ENCODE results near the gene ERCC8. TPM values are rescaled to one million over a fixed set of nuclear protein-coding genes. Genes with fewer than 3 reads are reported as not detected.

The ERCC8 gene
- total and polyA plus RNA-seq, 2 of the 8 experiments (the other 6 are each of a cell fraction or from before 2014, with no cell fraction given), result 17.3 TPM

- Histone ChIP-seq H4K5ac (ENCODE audit: insufficient read length, low read depth, low read length) (no peak overlapping the region), H3K23me2 (ENCODE audit: low read depth, low read length) (no peaks in the 10 kb centered on the region)
These were observed 72.0 kb downstream of the ERCC8 start for GRCh38 chr5:60872892-60873291.

More at GRCh38 chr5:60872892-60873291, 72.0 kb downstream of the ERCC8 start:
- TF ChIP-seq SP4 (IDR thresholded peaks at IDR 0.05; ENCODE audit: low read length) (no peak), POLR2AphosphoS5 (IDR thresholded peaks at IDR 0.05; ENCODE audit: low read depth, low read length) (no peak), E2F6 (IDR thresholded peaks at IDR 0.05) (no peak), CBX8 (IDR thresholded peaks at IDR 0.05; ENCODE audit: borderline replicate concordance, low read depth, low read length) (no peak), CHD2 (IDR thresholded peaks at IDR 0.05; ENCODE audit: low read length) (no peak), JUND (IDR thresholded peaks at IDR 0.05; ENCODE audit: low read length) (no peak), JUN (IDR thresholded peaks at IDR 0.05; ENCODE audit: low read depth, low read length) (no peak), TAF7 (optimal IDR thresholded peaks at IDR 0.05; ENCODE audit: borderline replicate concordance, low read depth, low read length) (no peak), NRF1 (IDR thresholded peaks at IDR 0.05; ENCODE audit: low read depth, low read length) (no peak), SIRT6 (IDR thresholded peaks at IDR 0.05; ENCODE audit: low read length) (no peak)
- Histone ChIP-seq H2BK120ac (replicated peaks; ENCODE audit: low read depth, low read length) (no peak overlapping the region), H2BK12ac (ENCODE audit: low read depth, low read length) (no peak overlapping the region), H2AK5ac (ENCODE audit: low read depth, low read length) (no peak overlapping the region), H3K4ac (replicated peaks; ENCODE audit: insufficient read length, low read depth, low read length) (no peak overlapping the region), H3K9me3 (ENCODE audit: insufficient read depth in 2 of 2, low read depth in 1 of 2, low read length in 1 of 2) (no peaks in the 10 kb centered on the region), H3K4me1 (replicated peaks in 1 of 4; ENCODE audit: control insufficient read depth in 3 of 4, insufficient read depth in 4 of 4, low read length in 3 of 4) (no peaks in the 10 kb centered on the region), H3K23ac (ENCODE audit: insufficient read length) (no peak overlapping the region), H2BK15ac (ENCODE audit: low read length) (no peak overlapping the region), H3K79me1 (ENCODE audit: low read depth, low read length) (no peaks in the 10 kb centered on the region), H2BK20ac (ENCODE audit: low read length) (no peak overlapping the region), H3K9ac (replicated peaks in 1 of 4; ENCODE audit: extremely low read depth in 1 of 4, low read depth in 3 of 4, low read length in 3 of 4) (no peak overlapping the region), H4K20me1 (replicated peaks in 1 of 2; ENCODE audit: control insufficient read depth in 1 of 2, insufficient read depth in 2 of 2, low read length in 2 of 2) (no peaks in the 10 kb centered on the region), H3K36me3 (ENCODE audit: control insufficient read depth in 2 of 4, insufficient read depth in 4 of 4, low read length in 3 of 4) (no peaks in the 10 kb centered on the region), H3K18ac (ENCODE audit: extremely low read depth, low read length) (no peak overlapping the region), H3K14ac (ENCODE audit: insufficient read length) (no peak overlapping the region), H3K27me3 (replicated peaks in 1 of 4; ENCODE audit: control insufficient read depth in 3 of 4, extremely low read depth in 1 of 4, insufficient read depth in 3 of 4, low read length in 3 of 4) (no peaks in the 10 kb centered on the region), H2AFZ (ENCODE audit: low read length) (no peak overlapping the region), H3K4me2 (ENCODE audit: insufficient read depth in 1 of 2, low read depth in 2 of 2, low read length in 2 of 2) (no peak overlapping the region), H3K79me2 (ENCODE audit: control insufficient read depth in 1 of 2, insufficient read depth in 2 of 2, low read length in 2 of 2) (no peaks in the 10 kb centered on the region), H4K8ac (ENCODE audit: extremely low read depth, insufficient read depth, low read length) (no peak overlapping the region), H3K56ac (replicated peaks; ENCODE audit: insufficient read length, low read depth, low read length) (no peak overlapping the region), H2BK5ac (ENCODE audit: low read depth, low read length) (no peak overlapping the region), H3K4me3 (ENCODE audit: extremely low read depth in 1 of 4, insufficient read depth in 2 of 4, low read depth in 3 of 4, low read length in 4 of 4) (no peak overlapping the region), H3K27ac (ENCODE audit: low read depth, low read length) (no peak overlapping the region), H4K91ac (replicated peaks; ENCODE audit: insufficient read length, low read length) (no peak overlapping the region)
- no peak for FAIRE-seq
- no peak for DNase-seq (ENCODE audit: low read depth in 1 of 2, low spot score in 2 of 2)
- ChIA-PET CTCF (ENCODE audit: partially characterized antibody) (interaction anchor here (0.6 to 2.4 kb wide), 4 partner anchors 106 to 380 kb away, joined by 3 to 9 read pairs (median 4); no protein-coding TSS in a partner anchor), POLR2A (ENCODE audit: partially characterized antibody) (interaction anchor here (0.6 kb wide), 1 partner anchor 27 kb away, joined by 3 read pairs; no protein-coding TSS in a partner anchor)
